GM18517 (cell line): ENCODE results near the gene SORCS2.

Experiments used
- ATAC-seq: cut with Tn5 transposase; IDR thresholded peaks from one replicate; pipeline ENCODE4 v1.9.1; 2021; ENCODE audit warnings: mild to moderate bottlenecking, moderate library complexity; ENCODE audit not compliant: unreplicated experiment

The SORCS2 gene

DNA sequence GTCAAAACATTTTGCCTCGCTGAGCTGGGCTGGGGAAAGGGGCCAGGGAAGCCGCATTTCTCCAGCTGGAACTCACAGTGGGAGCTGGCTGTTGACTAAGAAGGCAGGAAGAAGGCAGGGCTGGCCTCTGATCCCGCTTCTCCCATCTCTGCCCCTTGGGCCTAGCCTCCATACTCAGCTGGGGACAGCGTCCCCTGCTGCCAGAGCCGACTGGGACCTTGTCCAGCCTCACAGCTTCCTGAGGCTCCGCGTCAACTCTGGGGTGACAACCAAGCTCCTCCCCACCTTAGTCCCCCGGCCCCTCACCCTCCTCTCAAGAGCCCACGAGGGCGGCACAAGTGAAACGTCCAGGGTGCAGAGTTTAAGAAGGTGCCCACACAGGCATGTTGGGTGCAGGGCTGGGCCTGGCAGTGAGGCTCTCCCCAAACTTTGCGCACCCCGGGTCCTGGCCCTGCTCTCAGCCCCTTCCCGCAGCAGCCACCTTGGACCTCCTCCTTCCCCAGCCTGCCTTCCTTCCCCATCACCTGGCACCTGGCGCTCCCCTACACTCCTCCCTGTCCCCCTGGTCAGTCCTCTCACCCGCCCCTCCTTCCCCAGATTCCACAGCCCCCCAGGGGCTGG, 141.6 kb downstream of the SORCS2 start:
- ATAC-seq, result no peak

DNA sequence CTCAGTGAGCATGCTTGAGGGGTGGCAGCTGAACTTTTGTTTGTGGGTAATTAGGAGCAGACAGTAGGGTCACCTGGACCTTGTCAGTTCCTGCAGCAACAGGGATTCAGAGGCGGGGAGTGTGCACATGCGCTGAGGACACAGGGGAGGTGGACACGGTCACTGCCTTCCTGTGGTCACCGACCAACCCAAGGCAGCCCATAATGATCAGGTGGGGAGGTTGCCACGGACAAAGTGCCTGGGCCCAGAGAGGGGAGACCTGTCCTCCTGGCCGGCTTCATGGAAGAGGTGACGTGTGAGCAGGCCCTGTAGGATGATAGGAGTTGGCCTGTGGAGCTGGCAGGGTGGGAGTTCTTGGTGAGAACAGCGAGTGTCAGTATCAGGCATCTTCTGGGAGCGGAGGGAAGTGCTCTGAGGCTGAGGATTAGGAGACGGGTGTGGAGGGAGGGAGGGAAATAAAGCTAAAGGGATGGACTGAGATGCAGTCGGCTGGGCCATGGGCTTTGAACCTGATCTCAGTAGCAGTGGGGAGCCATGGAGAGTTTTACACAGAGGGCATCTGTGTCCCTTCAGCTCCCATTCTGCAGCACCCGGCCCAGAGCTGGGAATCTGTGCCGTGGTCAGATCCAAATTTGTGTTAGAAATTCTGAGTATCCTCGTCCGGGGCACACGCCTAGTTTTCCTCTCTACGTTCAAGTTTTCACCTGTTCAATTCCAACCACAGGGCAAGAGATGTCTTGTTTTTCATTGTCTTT, 142.4 kb downstream of the SORCS2 start:
- no peak for ATAC-seq

DNA sequence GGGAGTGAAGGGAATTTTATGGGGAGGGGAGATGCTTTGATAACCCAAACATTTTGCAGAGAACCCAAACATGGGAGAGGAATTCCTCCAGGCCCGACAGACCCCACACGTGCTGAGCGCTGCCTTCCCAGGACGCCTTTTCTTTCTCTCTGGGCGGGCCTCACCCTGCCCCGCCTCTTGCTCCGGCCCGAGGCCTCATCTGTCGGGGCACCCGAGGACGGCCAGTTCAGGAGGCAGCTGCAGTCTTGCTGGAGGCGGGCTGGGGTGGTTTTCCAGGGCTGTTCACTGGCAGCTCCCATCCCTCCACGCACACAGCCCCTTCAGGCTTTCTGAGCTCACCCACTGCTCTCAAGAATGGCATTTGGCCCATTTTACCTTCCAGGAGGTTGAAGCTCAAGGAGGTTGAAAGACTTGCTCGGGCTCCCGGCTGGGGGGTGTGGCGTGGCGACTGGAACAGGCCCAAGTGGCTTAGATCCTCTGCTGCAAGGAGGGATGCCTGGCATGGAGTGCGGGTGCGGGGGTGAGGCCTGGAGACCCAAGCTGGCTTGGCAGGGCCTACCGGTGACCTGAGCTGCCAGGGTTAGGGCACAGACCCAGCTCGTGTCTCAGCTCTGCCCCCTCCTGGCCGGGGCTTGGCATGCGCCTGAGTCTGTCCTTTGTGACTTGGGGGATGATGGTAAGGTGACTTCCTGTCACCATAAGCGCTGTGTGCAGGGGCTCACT, 143.2 kb downstream of the SORCS2 start:
- no peak for ATAC-seq

- ATAC-seq, result no peak
Measured at GRCh38 chr4:7336067-7336569, 143.8 kb downstream of the SORCS2 start.

GRCh38 chr4:7336732-7337131, 144.4 kb downstream of the SORCS2 start:
- no peak for ATAC-seq

- no peak for ATAC-seq
Measured at GRCh38 chr4:7337196-7338058, 145.1 kb downstream of the SORCS2 start.

DNA sequence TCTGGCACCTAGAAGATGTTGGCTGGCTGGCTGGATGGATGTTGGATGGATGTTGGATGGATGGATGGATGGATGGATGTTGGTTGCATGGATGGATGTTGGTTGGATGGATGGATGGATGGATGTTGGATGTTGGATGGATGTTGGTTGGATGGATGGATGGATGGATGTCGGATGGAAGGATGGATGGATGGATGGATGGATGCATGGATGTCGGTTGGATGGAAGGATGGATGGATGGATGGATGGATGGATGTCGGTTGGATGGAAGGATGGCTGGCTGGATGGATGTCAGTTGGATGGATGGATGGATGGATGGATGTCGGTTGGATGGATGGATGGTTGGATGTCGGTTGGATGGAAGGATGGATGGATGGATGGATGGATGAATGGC, 145.7 kb downstream of the SORCS2 start:
- ATAC-seq, result no peak

DNA sequence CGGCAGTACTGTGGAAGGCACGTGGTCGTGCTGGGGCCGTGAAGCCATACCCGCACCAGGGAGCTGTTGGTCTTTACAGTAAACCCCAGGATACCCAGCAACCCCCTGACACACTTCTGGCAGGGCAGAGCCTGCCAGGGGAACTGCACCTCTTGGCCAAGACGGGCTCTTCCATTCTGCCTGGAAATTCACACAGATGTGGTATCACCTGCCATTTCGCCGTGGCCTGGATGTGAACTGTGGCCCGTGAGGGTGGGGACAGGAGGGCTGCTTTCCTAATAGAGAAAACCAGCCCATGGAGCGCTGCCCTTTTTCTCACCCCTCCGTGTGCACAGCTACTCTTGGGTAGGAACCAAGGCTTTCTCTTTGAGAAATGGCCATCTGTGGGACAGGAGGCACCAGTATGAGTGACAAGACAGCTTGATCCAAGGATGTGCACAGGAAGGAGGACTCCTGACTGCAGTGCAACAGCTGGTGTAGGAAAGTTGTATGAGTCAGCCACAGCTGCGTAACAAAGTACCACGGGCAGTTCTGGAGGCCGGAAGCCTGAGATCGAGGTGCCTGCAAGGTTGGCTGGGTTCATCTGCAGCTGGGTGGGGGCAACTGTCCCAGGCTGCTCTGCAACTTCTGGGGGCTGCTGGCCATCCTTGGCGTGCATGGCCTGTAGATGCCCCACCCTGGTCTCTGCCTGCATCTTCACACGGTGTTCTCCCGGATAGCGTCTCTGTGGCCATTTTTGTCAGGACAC, 146.7 kb downstream of the SORCS2 start:
- ATAC-seq, result no peak

GRCh38 chr4:7339751-7340552, 147.6 kb downstream of the SORCS2 start:
- no peak for ATAC-seq

- ATAC-seq, result no peak
Measured at GRCh38 chr4:7340553-7341433, 148.5 kb downstream of the SORCS2 start.

- no peak for ATAC-seq
Measured at GRCh38 chr4:7341491-7342222, 149.3 kb downstream of the SORCS2 start.

- no peak for ATAC-seq
Measured at GRCh38 chr4:7342223-7343080, 150.1 kb downstream of the SORCS2 start.

- no peak for ATAC-seq
Measured at GRCh38 chr4:7343081-7343655, 150.8 kb downstream of the SORCS2 start.

DNA sequence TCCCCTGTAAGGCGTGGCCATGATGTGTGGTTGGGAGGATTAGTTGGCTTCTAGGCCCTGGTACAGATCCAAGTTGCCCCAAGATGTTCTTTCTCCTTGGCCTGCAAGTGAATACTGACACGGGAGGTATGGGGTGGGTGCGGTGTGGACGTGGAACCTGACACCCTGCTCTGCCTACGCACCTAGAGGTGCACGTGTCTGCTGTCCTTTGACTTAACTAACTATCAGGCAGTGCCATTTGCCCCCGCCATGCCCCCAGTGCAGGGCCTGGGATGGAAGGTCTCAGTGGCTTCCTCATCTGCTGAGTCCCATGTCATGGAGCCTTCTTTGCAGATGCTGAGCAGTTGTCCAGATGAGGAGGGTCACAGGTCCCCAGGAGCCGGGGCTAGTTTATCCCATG, 151.6 kb downstream of the SORCS2 start:
- no peak for ATAC-seq

- no peak for ATAC-seq
Measured at GRCh38 chr4:7344636-7345155, 152.4 kb downstream of the SORCS2 start.

- ATAC-seq, result no peak
Measured at GRCh38 chr4:7347981-7348380, 155.6 kb downstream of the SORCS2 start.
